CD4-positive, alpha-beta T cell (primary cell): Measurements from ENCODE around the gene CPNE2. TPM values are rescaled to one million over a fixed set of nuclear protein-coding genes. Genes with fewer than 3 reads are reported as not detected.

ENCODE experiments used
- ATAC-seq: fragments of 200-7000 bp; cut with Tn5 transposase; one replicate; pipeline ENCODE4 v1.10.0; 2022; ENCODE audit warnings: mild to moderate bottlenecking; ENCODE audit not compliant: poor library complexity
- CTCF ChIA-PET: fragments of 350-600 bp; sonication (Branson Sonifier 250); formaldehyde crosslinking; loops from one replicate; lab custom pipeline; 2021; ENCODE audit warnings: antibody characterized with exemption, inconsistent platforms; lab: Charles Lee
- POLR2A ChIA-PET: fragments of 350-600 bp; sonication (Branson Sonifier 250); formaldehyde crosslinking; loops from one replicate; lab custom pipeline; 2021; ENCODE audit warnings: antibody characterized with exemption, inconsistent platforms; lab: Charles Lee
- DNase-seq, 14 experiments: peaks; one replicate each; pipeline ENCODE4 v3.0.0-alpha.2; 2013 to 2020; ENCODE audit warnings: mixed read lengths in 2 of 14
- H3K27ac ChIP-seq, 2 donors: one replicate each; pipeline versions ENCODE4 v1.5.1 to v1.7.0; 2013; ENCODE audit warnings: low read length in 2 of 2, low read depth in 1 of 2, mild to moderate bottlenecking in 1 of 2
- H3K27me3 ChIP-seq, 2 experiments: 1 replicate in 1 of 2; 2 replicates in 1 of 2; pipeline versions ENCODE4 v1.6.1 to v1.7.0; 2013; ENCODE audit warnings: low read length in 2 of 2, control low read depth in 1 of 2, mild to moderate bottlenecking in 1 of 2, moderate library complexity in 1 of 2; ENCODE audit not compliant: insufficient read depth in 2 of 2, control insufficient read depth in 1 of 2
- H3K36me3 ChIP-seq: one replicate; pipeline ENCODE4 v1.6.1; 2013; ENCODE audit warnings: low read length, control low read depth; ENCODE audit not compliant: insufficient read depth
- H3K4me1 ChIP-seq: one replicate; pipeline ENCODE4 v1.6.1; 2013; ENCODE audit warnings: low read length, control low read depth; ENCODE audit not compliant: insufficient read depth
- H3K4me3 ChIP-seq: one replicate; pipeline ENCODE4 v1.5.1; 2013; ENCODE audit warnings: mild to moderate bottlenecking, low read length, moderate library complexity
- H3K9me3 ChIP-seq, 2 experiments: 1 replicate in 1 of 2; 2 replicates in 1 of 2; pipeline versions ENCODE4 v1.6.1 to v1.7.0; 2013; ENCODE audit warnings: low read length in 2 of 2, mild to moderate bottlenecking in 2 of 2, control low read depth in 1 of 2, moderate library complexity in 1 of 2; ENCODE audit not compliant: control insufficient read depth in 1 of 2, insufficient read depth in 1 of 2
- H3K27ac Mint-ChIP-seq: one replicate; pipeline ENCODE4 v1.8.0; 2020; ENCODE audit warnings: mixed read lengths
- H3K27me3 Mint-ChIP-seq: one replicate; pipeline ENCODE4 v1.8.0; 2021; ENCODE audit warnings: mixed read lengths
- H3K36me3 Mint-ChIP-seq: one replicate; pipeline ENCODE4 v1.8.0; 2021; ENCODE audit warnings: low read depth, mixed read lengths
- H3K4me1 Mint-ChIP-seq: one replicate; pipeline ENCODE4 v1.8.0; 2021; ENCODE audit warnings: low read depth, mixed read lengths
- H3K4me3 Mint-ChIP-seq: one replicate; pipeline ENCODE4 v1.8.0; 2020; ENCODE audit warnings: mild to moderate bottlenecking, mixed read lengths
- H3K9me3 Mint-ChIP-seq: one replicate; pipeline ENCODE4 v1.8.0; 2020; ENCODE audit warnings: mixed read lengths
- CTCF ChIP-seq: fragments of 200-600 bp; IDR thresholded peaks from one replicate; pipeline ENCODE4 v1.8.0; 2022; ENCODE audit warnings: antibody characterized with exemption, mild to moderate bottlenecking
- intact Hi-C, 2 experiments: fragments of 100-400 bp; cut with DNase I in 1 of 2; cut with micrococcal nuclease in 1 of 2; formaldehyde crosslinking; loops; one replicate each; pipeline versions ENCODE4 v1.15.1 to v1.9.0; 2023 to 2025; cut with DNase I, micrococcal nuclease
- total RNA-seq, 174 experiments: library from RNA in 2 of 174; stranded (reverse) in 2 of 174; gene quantifications; one replicate each; pipeline ENCODE4 v1.2.3 and lab custom pipeline; 2021 to 2026

The CPNE2 gene
- total RNA-seq, 2 experiments from 2014 or later: 2.2 to 3.5 TPM

DNA sequence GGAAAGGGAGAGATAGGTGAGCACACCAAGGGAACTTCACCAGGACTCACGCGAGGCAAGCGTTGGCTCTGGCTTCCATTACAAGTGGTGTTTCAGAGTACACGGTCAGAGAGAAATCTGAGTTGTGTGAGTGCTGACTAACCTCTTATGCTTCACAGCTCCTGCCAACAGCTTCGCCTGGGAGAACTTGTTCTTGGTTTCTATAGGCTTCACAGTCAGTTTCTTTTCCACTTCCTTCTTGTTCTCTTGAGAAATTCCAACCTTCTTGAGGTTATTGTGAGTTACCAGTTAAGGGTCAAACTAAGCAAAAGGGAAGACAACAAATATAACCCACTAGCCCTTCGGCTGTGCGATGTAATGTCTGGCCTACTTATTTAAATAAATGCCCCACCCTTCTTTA is 74.6 kb downstream of the CPNE2 start:
- no peaks in the 10 kb centered on the region for H3K27me3 Mint-ChIP-seq
- DNase-seq (peak in 2 of 14 experiments; percentile 20 to 26), ATAC-seq (no peak)
- H3K36me3 Mint-ChIP-seq: peaks cover 90% of the 10 kb centered on the region
- Histone ChIP-seq H3K27ac (no peak overlapping the region), H3K9me3 (no peaks in the 10 kb centered on the region), H3K4me3 (no peak overlapping the region), H3K27me3 (no peaks in the 10 kb centered on the region), H3K4me1 (peaks cover 5% of the 10 kb centered on the region), H3K36me3 (peaks cover 77% of the 10 kb centered on the region)
- no peaks in the 10 kb centered on the region for H3K9me3 Mint-ChIP-seq
- no peak overlapping the region for H3K27ac Mint-ChIP-seq
- POLR2A ChIA-PET: interaction anchor here (1.9 kb wide), 1 partner anchor 83 kb away, joined by 4 read pairs; no protein-coding TSS in a partner anchor
- CTCF ChIA-PET: interaction anchor here (1.0 to 2.2 kb wide), 3 partner anchors 74 to 203 kb away, joined by 3 to 11 read pairs (median 6); partner anchors contain the start of gene CPNE2
- intact Hi-C loops: loop anchor here in 1 of 2 experiments (5.0 kb wide), 1 partner anchor 300 kb away; the partner anchor contains the start of gene SLC12A3
- no peak overlapping the region for H3K4me3 Mint-ChIP-seq
- peaks cover 27% of the 10 kb centered on the region for H3K4me1 Mint-ChIP-seq
- no peak for TF ChIP-seq CTCF

DNA sequence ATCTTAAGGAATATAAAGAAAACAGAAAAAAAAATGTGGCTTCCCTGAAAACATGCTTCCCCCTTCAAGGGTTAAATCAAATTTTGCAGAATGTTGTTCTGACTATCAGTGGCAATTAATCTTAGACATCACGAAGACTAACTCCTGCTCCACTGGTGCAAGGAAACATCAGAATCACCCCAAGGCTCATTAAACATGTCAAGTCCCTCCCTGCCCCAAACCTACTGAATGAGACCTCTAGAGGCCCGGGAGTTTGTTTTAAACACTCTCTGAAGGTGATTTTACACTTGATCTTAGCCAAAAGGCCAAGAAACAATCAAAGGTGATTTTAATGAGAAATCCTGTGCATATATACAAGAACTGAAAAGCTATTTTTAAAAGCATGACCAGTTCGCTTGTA is 75.2 kb downstream of the CPNE2 start:
- peaks cover 81% of the 10 kb centered on the region for H3K36me3 ChIP-seq
- TF ChIP-seq CTCF: no peak
- Mint-ChIP-seq H3K27ac (no peak overlapping the region), H3K9me3 (no peaks in the 10 kb centered on the region), H3K4me3 (no peak overlapping the region), H3K27me3 (no peaks in the 10 kb centered on the region), H3K36me3 (peaks cover 89% of the 10 kb centered on the region), H3K4me1 (peaks cover 27% of the 10 kb centered on the region)
- ChIA-PET CTCF (interaction anchor here (0.7 to 2.2 kb wide), 5 partner anchors 39 to 204 kb away, joined by 3 to 11 read pairs (median 6); partner anchors contain the start of gene CPNE2), POLR2A (interaction anchor here (1.0 to 1.9 kb wide), 2 partner anchors 75 to 84 kb away, joined by 4 to 5 read pairs; partner anchors contain the start of gene CPNE2)
- peaks cover 5% of the 10 kb centered on the region for H3K4me1 ChIP-seq
- no peaks in the 10 kb centered on the region for H3K27me3 ChIP-seq
- H3K27ac ChIP-seq: no peak overlapping the region
- no peaks in the 10 kb centered on the region for H3K9me3 ChIP-seq
- intact Hi-C loops: loop anchor here in 1 of 2 experiments (5.0 kb wide), 1 partner anchor 300 kb away; the partner anchor contains the start of gene SLC12A3
- no peak for ATAC-seq
- no peak overlapping the region for H3K4me3 ChIP-seq
- no peak for DNase-seq

DNA sequence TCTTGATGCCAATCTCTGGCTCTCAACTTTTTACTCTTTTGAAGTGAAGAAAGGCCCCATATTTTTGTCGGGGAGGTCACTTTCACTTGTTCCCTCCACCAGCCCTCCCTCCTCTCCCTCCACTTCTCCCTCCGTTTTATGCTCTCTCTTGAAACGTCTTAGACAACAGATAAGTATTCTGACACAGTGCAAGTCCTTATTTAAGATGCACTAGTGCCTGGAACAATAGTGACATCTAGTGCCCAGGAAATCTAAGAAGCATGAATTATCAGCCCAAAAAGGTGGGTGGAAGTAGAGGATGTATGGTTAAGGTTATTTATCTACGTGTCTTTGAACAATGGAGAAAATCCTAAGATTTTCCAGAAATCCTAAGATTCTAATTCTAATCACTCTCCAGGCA is 75.6 kb downstream of the CPNE2 start:
- peaks cover 27% of the 10 kb centered on the region for H3K4me1 Mint-ChIP-seq
- intact Hi-C loops: loop anchor here (1.0 to 5.0 kb wide), 5 partner anchors 75 to 301 kb away; partner anchors contain the start of genes CPNE2 (in 2 of the 2) and SLC12A3 (in 1 of the 2)
- CTCF ChIA-PET: interaction anchor here (0.7 to 2.2 kb wide), 5 partner anchors 39 to 204 kb away, joined by 3 to 11 read pairs (median 6); partner anchors contain the start of gene CPNE2
- peaks cover 89% of the 10 kb centered on the region for H3K36me3 Mint-ChIP-seq
- H3K9me3 Mint-ChIP-seq: no peaks in the 10 kb centered on the region
- Histone ChIP-seq H3K4me3 (no peak overlapping the region), H3K27ac (no peak overlapping the region), H3K4me1 (peaks cover 5% of the 10 kb centered on the region), H3K27me3 (no peaks in the 10 kb centered on the region), H3K36me3 (peaks cover 82% of the 10 kb centered on the region), H3K9me3 (no peaks in the 10 kb centered on the region)
- peak in 4 of 14 experiments; percentile 24 to 84 (median 80) for DNase-seq
- POLR2A ChIA-PET: interaction anchor here (1.0 to 1.9 kb wide), 2 partner anchors 75 to 84 kb away, joined by 4 to 5 read pairs; partner anchors contain the start of gene CPNE2
- no peak overlapping the region for H3K4me3 Mint-ChIP-seq
- peak; percentile 75 for TF ChIP-seq CTCF
- no peak overlapping the region for H3K27ac Mint-ChIP-seq
- H3K27me3 Mint-ChIP-seq: no peaks in the 10 kb centered on the region
- ATAC-seq: peak; percentile 98
